Ovary (tissue), 3 donors: Measurements from ENCODE around the gene HUNK.

ENCODE experiments used
- CTCF ChIP-seq, 3 donors: fragments of 450-650 bp in 2 of 3; fragments of 200-600 bp in 1 of 3; IDR thresholded peaks; one replicate each; pipeline versions ENCODE4 v1.5.1 to v1.8.0; 2016 to 2022; ENCODE audit warnings: antibody characterized with exemption in 3 of 3, mild to moderate bottlenecking in 1 of 3
- POLR2A ChIP-seq: fragments of 450-650 bp; IDR thresholded peaks from one replicate; pipeline ENCODE4 v1.6.1; 2017; ENCODE audit warnings: antibody characterized with exemption, mild to moderate bottlenecking, moderate library complexity
- donor health status: DM: no; HTN: no; CAD: no.

GRCh38 chr21:31961704-31962103 is 88.9 kb downstream of the HUNK start:
- TF ChIP-seq CTCF (IDR thresholded peaks at IDR 0.05) (no peak), POLR2A (no peak)
